H1 (cell line): ENCODE results near the gene ABCG1. TPM values are rescaled to one million over a fixed set of nuclear protein-coding genes. Genes with fewer than 3 reads are reported as not detected.

Source experiments
- ASH2L ChIP-seq: fragments of 200-600, 300-600 bp; sonication (generic); IDR thresholded peaks from one replicate; pipeline ENCODE4 v1.7.1; 2017; ENCODE audit warnings: low read length
- BCL11A ChIP-seq, 2 experiments: IDR thresholded peaks; one replicate each; pipeline ENCODE4 v1.6.1; 2011; ENCODE audit warnings: low read depth in 2 of 2, low read length in 2 of 2, mild to moderate bottlenecking in 2 of 2
- CBX8 ChIP-seq: fragments of 300-800, 300-1000 bp; sonication (generic); IDR thresholded peaks from 2 replicates; pipeline ENCODE4 v1.7.1; 2016; ENCODE audit warnings: low read depth, low read length, borderline replicate concordance
- CHD1 ChIP-seq: IDR thresholded peaks from 2 replicates; pipeline ENCODE4 v1.6.1; 2012; ENCODE audit warnings: low read depth, low read length, improper control_type of control experiment
- CHD7 ChIP-seq: fragments of 300-600 bp; sonication (generic); IDR thresholded peaks from 2 replicates; pipeline ENCODE4 v1.7.1; 2012; ENCODE audit warnings: low read length, moderate library complexity, mild to moderate bottlenecking, inconsistent platforms; ENCODE audit not compliant: insufficient replicate concordance
- CTBP2 ChIP-seq: IDR thresholded peaks from 2 replicates; pipeline ENCODE4 v1.7.0; 2011; ENCODE audit warnings: borderline replicate concordance, mild to moderate bottlenecking, moderate library complexity, mixed read lengths, low read length; ENCODE audit not compliant: insufficient read depth, insufficient read length
- EP300 ChIP-seq, 2 experiments: IDR thresholded peaks; 1 replicate in 1 of 2; 2 replicates in 1 of 2; pipeline ENCODE4 v1.6.1; 2011 to 2012; ENCODE audit warnings: low read depth in 2 of 2, low read length in 2 of 2, mild to moderate bottlenecking in 2 of 2, borderline replicate concordance in 1 of 2, inconsistent platforms in 1 of 2, moderate library complexity in 1 of 2
- GABPA ChIP-seq: IDR thresholded peaks from 2 replicates; pipeline ENCODE4 v1.6.1; 2011; ENCODE audit warnings: mild to moderate bottlenecking, low read length, moderate library complexity, borderline replicate concordance; ENCODE audit not compliant: insufficient read depth
- KDM1A ChIP-seq: fragments of 200-600, 300-600 bp; sonication (generic); IDR thresholded peaks from 2 replicates; pipeline ENCODE4 v1.7.1; 2016; ENCODE audit warnings: mild to moderate bottlenecking, low read length, borderline replicate concordance
- SRF ChIP-seq: IDR thresholded peaks from 2 replicates; pipeline ENCODE4 v1.6.1; 2011; ENCODE audit warnings: mild to moderate bottlenecking, low read depth, low read length, moderate library complexity
- SUZ12 ChIP-seq: fragments of 200-600 bp; sonication (generic); IDR thresholded peaks from 2 replicates; pipeline ENCODE4 v1.6.1; 2012; ENCODE audit warnings: mild to moderate bottlenecking, inconsistent platforms, low read length, moderate library complexity, mixed read lengths
- polyA plus RNA-seq, 7 experiments: library from polyadenylated mRNA; depleted of rRNA in 3 of 7; stranded (reverse) in 5 of 7; unstranded in 2 of 7; fragments of >200 nt in 5 of 7; fragments of 200-250 nt in 2 of 7; gene quantifications; 1 replicate in 5 of 7; 2 replicates in 1 of 7; 4 replicates in 1 of 7; pipeline versions ENCODE4 v1.2.1 to v1.2.3, GENCODE V29; 2011 to 2013; ENCODE audit warnings: missing spikeins in 2 of 7, mixed read lengths in 2 of 7
- total RNA-seq: library from RNA; stranded (reverse); fragmentation: NEBNext Ultra II Directional; extraction: Animal tissue kit (Norgen Biotek cat#: 25700); gene quantifications from 2 replicates; pipeline ENCODE4 v1.2.1, GENCODE V29; 2021

Gene ABCG1
- total and polyA plus RNA-seq, 2 of the 8 experiments (the other 6 are each of a cell fraction or from before 2014, with no cell fraction given) = 2.1 to 4.0 TPM

- TF ChIP-seq CHD7 (no peak), SUZ12 (no peak), SRF (no peak), CBX8 (no peak), ASH2L (no peak), BCL11A (IDR thresholded peaks at IDR 0.05; ENCODE audit: low read depth in 2 of 2, low read length in 2 of 2) (no peak), EP300 (IDR thresholded peaks at IDR 0.05; ENCODE audit: borderline replicate concordance in 1 of 2, low read depth in 2 of 2, low read length in 2 of 2) (no peak), KDM1A (no peak), CHD1 (no peak), CTBP2 (no peak), GABPA (no peak)
Observed at GRCh38 chr21:42293649-42294272, 74.8 kb downstream of the ABCG1 start (continued).
